C4-2B (cell line): Measurements from ENCODE around the gene VCL.

Source experiments
- ZFX ChIP-seq: fragments of 450-650 bp; IDR thresholded peaks from 2 replicates; pipeline ENCODE4 v1.6.1; 2017
- TF ChIP-seq, protein P1 (sequence below): fragments of 450-650 bp; conservative IDR thresholded peaks from 2 replicates; pipeline ENCODE4 v1.5.1; 2017; ENCODE audit warnings: mild to moderate bottlenecking

DNA sequence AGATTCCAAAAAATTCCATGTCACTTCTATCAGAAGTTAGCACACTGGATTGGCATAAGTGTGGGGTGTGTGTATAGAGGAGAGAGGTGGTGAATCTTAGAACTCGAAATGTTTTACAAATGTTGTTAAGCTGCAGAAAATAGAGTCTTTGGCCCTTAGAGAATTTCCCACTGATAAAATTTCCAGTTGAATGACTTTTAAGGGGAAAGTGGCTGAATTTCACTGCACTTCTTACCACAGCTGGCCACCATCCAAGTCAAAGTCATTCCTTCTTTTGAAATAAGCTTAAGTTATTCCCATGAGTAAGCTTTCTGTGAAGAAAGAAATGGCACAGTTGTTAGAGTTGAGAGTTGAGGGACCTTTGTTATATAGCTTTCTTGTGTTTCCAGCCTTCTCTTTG, 13.9 kb downstream of the VCL start:
- TF ChIP-seq, protein P1, sequence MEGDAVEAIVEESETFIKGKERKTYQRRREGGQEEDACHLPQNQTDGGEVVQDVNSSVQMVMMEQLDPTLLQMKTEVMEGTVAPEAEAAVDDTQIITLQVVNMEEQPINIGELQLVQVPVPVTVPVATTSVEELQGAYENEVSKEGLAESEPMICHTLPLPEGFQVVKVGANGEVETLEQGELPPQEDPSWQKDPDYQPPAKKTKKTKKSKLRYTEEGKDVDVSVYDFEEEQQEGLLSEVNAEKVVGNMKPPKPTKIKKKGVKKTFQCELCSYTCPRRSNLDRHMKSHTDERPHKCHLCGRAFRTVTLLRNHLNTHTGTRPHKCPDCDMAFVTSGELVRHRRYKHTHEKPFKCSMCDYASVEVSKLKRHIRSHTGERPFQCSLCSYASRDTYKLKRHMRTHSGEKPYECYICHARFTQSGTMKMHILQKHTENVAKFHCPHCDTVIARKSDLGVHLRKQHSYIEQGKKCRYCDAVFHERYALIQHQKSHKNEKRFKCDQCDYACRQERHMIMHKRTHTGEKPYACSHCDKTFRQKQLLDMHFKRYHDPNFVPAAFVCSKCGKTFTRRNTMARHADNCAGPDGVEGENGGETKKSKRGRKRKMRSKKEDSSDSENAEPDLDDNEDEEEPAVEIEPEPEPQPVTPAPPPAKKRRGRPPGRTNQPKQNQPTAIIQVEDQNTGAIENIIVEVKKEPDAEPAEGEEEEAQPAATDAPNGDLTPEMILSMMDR, result no peak
- no peak for TF ChIP-seq ZFX
